ENCODE data around the gene GP1BA.

GP1BA gene

DNA sequence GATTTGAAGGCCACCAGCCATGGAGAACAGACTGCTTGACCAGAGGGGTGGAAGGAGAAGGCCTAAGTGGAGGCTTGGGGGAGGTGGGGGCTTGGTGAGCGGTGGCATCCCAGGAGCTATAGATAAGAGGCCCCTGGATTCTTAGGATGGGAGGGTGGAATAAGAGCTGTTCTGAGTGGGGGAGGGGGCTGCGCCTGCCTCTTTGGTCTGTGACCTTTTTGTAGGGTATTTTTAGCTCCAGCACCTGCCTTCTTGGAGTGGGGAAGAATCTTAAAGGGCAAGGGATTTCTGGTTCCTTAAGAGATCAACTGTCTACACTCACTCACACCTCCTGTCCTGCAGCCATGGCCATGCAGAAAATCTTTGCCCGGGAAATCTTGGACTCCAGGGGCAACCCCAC, 19.4 kb downstream of the GP1BA start:
- no peak for DNase-seq

DNA sequence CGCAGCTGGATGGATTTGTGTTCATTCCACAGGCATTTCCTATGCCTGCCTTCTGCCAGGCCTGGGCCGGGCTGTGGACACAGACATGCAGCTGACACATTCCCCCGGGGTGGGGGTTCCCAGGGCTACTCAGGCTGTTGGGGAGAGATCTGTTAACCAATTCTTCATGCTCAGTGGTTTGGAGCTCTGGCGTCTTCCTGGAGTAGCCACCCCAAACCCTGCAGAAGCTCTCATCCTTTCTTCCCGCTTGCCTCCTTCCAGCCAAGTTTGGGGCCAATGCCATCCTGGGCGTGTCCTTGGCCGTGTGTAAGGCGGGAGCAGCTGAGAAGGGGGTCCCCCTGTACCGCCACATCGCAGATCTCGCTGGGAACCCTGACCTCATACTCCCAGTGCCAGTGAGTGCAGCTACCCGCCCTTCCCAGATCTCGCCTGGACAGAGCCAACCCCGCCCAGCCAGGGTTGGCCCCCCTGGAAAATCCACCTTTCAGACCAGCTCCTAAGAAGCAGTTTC, 21.4 kb downstream of the GP1BA start:
- DNase-seq = no peak

DNA sequence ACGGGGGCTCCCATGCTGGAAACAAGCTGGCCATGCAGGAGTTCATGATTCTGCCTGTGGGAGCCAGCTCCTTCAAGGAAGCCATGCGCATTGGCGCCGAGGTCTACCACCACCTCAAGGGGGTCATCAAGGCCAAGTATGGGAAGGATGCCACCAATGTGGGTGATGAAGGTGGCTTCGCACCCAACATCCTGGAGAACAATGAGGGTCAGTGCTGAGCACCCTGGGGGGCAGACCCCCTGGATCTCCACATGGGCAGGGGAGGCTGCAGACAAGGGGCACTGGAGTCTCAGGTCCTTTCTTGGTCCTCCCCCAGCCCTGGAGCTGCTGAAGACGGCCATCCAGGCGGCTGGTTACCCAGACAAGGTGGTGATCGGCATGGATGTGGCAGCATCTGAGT, 23.0 kb downstream of the GP1BA start:
- no peak for DNase-seq

DNA sequence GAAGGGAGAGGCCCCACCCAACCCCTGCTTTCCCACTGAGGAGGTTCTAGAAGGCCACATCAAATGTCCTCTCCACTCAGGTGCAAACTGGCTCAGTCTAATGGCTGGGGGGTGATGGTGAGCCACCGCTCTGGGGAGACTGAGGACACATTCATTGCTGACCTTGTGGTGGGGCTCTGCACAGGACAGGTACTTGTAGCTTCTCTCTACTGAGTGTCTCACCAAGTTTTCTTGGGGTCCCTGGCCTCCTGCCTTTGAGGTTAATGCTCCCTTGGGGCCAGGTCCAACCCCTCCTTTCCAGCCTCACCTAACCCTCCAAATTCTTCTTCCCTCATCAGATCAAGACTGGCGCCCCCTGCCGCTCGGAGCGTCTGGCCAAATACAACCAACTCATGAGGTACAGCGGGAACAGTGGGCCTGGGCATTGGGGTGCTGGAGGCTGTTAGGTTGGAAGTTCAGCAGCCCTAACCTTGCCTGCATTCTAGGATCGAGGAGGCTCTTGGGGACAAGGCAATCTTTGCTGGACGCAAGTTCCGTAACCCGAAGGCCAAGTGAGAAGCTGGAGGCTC, 24.5 kb downstream of the GP1BA start:
- DNase-seq = no peak

DNA sequence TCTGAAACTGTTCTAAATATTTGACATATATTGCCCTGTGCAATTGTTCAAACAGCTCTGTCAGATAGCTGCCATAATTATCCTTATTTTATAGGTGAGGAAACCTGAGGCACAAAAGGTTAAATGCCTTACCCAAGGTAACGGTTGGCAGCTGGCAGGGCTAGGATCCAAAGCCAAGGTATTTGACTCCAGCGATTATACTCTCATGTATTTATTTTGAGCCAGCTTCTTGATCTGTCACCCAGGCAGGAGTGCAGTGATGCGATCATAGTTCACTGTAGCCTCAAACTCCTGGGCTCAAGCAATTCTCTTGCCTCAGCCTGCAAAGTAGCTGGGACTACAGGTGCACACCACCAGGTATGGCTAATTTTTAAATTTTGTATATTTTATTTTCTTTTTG, 26.0 kb downstream of the GP1BA start:
- DNase-seq = no peak

DNA sequence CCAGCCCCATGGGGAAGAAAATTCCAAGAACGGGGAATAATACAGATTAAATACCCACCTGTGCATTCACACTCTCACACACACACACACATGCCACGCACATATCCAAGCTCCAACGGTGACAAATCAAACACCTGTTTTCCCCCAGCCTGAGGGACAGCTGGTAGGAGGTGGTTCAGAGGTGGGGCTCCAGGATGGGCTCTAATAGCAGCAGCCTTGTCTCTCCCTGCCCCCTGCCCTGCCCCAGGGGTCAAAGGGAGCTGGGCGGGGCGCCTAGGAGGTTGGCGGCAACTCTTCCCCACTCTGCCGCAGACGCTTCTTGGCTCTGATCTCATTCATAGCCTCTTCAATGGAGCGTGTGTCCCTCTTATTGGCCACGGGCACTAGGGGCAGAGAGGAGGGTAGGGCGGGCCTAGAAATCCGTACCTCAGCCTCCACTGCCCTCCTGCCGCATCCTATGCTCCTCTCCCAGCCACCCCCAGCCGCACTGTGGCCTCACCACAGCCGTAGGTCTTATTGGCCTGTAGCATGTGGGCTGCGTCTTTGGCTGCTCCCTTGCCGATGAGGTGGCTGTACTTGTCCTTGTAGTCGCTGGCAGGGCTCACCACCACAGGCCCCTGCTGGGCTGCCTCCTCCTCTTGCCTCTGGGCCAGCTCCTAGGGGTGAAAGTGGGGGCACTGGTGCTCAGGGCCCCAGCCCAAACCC, 27.3 kb downstream of the GP1BA start:
- DNase-seq = no peak

DNA sequence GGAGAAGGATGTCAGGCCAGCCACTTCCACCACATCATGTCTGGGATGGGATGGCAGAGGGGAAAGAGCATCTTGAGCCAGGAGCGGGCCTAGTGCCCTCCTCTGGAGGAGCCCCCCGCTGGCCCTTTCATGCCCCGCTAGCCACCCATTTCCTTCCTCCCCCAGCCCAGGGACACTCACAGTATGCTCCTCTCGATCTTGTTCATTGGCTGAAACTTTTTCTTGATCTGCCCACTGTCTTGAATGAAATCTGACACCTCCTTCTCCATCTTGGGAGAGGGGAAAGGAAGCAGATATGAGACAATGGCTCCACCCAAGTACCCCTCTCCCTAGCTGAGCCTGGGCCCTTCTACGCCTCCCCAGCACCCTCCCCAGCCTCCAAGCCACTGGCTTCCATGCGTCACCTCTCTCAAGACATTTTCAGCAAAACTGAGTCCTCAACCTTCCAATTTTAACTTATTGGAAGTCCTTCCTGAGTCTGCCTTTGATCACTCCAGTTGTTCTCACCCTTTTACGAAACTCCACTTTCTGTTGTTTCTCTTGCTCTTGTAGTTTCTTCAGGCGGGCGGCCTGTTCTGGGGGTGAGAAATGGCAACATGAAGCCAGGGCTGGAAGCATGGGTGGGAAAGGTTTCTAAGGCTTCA, 28.3 kb downstream of the GP1BA start:
- no peak for DNase-seq

DNA sequence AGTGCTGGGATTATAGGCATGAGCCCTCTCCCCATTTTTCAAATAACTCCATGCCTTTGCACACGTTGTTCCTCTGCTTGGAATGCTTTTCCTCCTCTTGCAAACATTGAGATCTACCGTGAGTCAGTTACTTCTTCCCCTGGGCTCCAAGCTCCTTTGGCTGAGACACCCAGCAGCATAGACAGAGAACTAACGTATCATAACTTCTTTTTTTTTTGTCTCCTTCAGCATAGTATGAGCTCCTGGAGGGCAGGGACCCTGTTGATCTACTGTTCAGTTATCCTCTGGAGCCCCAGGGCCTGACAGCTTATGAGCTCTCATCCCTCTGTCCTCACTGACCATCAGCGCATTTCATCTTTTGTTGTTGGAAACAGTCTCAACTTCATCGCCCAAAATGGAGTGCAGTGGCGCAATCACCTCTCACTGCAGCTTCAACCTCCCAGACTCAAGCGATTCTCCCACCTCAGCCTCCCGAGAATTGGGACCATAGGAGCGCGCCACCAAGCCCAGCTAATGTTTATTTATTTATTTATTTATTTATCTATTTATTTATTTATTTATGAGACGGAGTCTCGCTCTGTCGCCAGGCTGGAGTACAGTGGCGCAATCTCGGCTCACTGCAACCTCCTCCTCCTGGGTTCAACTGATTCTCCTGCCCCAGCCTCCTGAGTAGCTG, 33.4 kb downstream of the GP1BA start:
- DNase-seq = no peak

DNA sequence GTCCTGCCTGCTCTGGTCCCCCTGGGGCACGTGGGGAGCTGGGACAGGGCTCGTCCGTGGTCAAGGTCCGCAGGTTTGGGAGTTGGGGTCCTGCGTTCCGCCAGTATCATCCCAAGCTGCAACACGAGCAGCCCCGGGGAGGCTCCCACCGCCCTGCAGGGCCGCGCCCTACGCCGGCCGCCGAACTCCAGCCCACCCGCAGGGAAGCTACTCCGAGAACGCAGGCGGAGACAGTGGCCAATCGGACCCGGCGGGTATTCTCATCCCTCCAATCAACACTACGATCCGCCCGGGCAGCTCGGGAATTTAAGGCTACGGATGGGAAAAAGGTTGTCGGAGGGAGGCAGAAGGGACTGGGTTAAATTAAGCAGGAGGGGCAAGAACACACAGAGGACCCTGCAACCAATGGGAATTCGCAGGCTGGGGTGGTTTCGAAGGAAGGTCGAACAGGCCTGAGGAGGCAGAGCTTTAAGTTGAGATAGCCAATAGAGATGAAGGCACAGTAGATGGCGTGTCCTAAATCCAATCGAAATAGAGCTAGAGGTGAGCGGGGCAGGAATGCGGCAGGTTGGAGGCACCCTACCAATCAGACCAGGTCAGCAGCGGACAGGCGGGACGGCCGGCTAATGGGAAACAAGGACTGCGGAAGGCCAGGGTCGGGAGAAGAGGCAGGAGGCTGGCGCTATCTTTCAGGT, 34.9 kb downstream of the GP1BA start:
- peak; percentile 97 to 99 for DNase-seq

DNA sequence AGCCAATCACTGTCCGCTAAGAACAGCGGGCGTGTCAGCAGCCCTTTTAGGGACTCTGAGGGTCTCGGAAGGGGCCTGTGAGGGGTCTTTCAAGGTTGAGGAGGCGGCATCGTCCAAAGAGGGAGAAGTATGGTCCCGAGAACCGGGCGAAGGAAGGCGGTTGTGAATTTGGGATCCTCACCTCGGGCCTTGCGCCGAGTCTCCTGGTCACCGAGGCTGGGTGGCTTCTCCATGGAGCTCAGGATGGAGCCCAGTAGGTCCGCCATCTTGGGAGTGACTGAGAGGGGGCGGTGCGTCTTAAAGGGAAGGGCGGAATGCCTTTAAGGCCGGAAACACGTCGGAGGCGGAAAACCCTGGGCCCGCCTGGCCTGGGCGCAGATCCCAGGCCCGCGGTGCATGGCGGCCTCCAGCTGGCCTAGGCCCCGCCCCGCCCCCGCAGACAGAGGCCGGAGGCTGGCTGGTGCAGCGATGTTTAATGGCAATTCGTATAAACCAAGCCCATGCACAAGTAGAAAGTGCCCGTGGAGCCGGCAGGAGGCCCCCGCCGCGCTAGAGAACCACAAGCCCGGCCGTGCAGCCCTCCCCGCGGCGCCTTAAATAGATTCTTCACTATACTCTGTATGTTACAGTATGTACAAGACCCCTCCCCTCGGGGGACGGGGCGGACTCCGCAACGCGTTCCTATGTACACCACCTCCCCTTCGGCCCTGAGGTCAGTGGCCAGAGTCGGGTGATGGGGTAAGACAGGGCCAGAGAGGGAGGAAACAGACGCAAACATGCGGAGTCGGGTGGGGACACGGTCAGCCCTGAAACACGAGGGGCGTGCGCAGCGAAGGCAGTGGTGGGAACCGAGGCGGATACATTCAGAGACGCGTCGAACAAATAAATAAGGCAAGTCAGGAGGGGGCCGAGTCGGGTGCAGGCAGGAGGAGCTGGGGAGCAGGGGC, 35.7 kb downstream of the GP1BA start, which contains the start of gene SPAG7:
Gene SPAG7 (minus strand): TSS at position 279 of the 947 bp plus-strand sequence. CDS start 13 bp downstream, at position 266.
- DNase-seq = peak; percentile 80 to 92

DNA sequence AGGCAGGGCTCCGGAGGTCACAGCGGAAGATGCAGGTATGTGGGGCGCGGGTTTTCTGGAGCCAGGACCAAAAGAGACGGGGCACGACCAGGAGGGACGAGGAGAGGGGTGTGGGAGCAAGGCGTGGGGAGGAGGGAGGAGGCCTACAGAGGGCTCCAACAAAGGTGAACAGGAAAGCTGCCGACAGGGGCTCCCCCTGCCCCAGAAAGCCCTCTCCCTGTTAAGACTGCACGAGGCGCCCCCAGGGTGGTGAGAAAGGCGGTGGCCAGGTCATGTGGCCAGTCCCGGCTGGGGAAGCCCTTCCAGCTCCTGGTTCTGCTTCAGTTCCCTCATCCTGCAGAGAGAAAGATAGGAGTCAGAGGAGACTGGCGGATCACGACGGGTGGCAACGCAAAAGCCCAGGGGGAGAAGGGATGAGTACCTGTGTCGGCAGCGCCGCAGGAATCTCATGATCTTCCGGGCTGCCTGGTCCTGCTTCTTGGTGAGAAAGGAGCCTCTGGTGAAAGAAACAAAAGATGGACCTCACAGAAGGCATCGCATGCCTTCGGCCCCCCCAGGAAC, 36.5 kb downstream of the GP1BA start:
- DNase-seq = peak in 1 of 2 experiments; percentile 54

DNA sequence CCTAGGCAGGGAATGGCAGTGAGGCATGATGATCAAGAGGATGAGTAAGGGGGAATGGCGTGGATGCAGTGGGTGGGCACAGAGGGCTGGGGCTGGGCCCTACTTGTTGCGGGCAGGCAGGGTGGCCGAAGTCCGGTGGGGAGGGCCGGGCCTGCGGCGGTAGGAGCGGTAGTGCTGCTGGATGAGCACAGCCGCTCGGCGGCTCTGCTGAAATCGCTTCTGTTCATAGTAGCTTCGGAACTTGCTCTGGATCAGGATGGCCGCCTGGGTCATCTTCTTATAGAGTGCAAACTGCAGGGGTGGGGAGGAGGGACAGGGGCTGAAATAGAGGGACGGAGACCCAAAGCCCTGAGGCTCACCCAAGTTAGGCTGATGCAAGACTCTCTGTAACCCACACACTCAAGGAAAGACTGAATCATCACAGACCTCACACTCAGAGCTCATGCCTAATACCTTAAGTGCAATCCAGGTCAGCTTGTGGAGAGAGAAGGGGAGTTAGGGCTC, 37.0 kb downstream of the GP1BA start:
- DNase-seq = no peak

DNA sequence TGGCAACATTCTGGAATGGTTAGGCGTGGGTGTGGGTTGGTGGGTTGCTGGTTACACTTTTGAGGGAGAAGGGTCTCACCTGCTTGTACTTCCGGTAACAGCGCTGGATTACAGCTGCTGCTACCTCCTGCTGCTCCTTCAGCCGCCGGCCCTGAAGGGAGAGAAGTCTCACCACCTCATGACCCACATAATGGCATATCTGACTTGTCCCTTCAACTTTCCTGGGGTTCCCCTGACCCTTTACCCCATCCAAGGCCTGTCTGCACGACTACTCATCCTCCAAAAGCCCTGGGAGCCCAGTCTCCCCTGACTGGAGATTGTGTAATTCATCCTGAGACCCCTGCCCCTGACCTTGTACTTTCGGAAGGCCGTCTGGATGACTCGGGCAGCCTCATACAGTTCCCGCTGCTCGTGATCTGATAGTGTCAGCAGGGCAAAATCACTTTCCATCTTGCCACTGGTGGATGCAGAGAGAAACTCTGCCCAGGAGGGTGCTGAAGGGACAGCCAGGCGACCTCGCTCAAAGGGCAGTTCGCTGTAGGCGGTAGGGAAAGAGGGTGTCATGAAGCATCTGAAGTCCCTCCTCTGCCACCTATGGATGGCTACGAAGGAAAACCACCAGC, 37.6 kb downstream of the GP1BA start:
- DNase-seq = no peak

DNA sequence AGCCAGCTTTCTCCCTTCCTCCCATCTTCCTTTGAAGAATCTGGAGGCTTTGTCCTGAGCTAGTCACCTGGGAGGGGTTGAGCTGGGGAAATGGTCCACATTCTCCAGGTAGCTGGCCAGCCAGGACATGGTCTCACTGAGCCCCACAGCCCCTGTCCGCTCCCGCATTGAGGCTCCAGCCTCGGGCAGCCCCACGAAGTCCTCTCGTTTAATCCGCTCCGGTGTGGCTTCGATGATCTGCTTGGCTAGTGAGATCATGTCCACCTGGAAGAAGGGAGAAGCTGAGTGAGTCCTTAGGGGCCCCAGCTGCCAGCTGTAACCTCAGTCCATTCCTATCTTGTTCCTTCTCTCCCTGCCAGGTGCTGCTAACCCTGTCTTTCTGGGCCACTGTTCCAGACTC, 38.2 kb downstream of the GP1BA start:
- no peak for DNase-seq

DNA sequence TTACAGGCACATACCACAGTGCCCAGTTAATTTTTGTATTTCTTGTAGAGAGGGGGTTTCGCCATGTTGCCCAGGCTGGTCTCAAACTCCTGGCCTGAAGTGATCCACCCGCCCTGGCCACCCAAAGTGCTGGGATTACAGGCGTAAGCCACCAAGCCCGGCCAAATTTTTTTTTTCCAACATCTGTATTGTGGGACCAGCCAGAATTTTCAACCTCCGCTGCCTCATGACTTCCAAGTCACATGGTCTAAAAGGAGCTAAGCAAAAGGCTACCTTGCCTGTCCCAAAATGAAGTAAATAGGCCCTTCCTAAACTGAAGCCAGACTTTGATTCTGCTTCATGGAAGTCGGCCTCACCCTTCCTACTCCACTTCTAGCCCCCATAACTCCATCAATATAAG, 39.7 kb downstream of the GP1BA start:
- DNase-seq = no peak

DNA sequence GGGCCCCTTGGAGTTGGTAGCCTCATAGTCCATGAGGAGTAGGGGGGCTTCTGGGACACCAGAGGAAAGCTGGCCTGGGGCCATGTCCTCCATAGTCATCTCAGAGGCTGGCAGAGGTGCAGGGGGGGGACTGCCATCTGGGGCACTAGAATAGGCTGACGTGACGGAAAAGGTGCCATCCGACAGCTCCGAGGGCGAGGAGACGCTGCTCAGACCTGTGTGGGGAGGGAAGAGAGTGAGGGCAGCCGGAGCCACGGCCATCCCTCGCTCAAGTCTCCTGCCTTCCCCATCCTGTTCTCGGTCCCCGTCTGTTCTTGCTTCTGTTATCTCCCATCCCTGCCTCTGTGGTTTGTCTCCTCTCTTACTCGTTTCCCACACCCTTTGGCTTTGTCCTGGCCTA, 40.2 kb downstream of the GP1BA start:
- DNase-seq = no peak

DNA sequence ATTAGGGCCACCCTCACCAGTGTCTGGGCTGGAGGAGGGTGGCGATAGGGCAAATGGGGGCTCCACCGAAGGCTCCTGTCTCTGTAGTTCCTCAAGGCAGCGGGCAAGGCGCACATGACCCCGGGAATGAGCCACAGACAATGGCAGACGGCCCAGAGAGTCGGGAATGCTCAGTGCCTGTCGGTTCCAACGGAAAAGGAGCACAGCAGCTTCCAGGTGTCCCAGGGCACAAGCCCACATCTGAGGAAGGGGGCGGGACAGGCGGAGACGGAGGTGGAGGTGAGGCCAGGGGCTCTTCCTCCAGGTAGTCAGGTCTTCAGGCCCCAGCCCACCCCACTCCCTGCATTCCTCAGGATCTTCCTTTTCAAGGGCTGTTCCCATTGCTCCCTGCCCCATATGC, 40.7 kb downstream of the GP1BA start:
- no peak for DNase-seq

DNA sequence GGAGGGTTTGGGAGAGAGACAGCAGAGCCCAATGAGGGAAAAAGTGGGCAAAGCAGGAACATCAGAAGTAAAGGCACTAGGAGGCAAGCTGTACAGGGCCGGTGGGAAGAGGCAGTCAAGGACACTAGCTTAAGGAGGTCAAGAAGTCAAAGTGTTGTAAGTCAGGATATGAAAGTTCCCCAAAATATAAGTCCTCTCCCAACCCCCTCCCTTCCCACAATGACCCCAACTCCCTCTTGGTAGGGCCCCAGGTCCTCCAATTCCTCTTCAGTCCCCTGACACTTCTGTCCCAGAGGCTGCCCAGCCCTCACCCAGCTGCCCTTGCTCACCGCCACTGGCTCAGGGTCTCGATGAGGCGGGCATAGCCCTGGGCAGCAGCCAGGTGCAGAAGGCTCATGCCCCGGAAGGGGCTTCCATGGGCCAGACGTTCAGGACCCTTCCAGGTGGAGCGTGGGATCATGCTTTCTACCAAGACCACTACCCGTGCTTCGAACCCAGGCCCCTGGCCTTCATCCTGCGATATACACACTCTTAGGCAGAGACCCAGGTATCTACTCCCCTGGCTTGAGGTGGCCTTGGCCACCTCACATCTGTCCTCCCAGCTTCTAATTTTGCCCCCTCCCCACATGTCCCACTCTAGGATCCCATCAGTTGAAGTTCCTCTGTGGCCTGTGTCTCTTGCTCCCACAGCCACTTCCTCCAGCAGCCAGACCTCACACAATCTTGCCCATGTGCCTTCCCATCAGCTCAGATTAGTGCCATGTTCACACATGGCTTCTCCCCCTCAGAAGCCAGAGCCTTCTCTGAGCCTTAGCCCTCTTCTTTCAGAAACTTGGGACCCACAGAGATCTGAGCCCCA, 41.4 kb downstream of the GP1BA start:
- DNase-seq = no peak

DNA sequence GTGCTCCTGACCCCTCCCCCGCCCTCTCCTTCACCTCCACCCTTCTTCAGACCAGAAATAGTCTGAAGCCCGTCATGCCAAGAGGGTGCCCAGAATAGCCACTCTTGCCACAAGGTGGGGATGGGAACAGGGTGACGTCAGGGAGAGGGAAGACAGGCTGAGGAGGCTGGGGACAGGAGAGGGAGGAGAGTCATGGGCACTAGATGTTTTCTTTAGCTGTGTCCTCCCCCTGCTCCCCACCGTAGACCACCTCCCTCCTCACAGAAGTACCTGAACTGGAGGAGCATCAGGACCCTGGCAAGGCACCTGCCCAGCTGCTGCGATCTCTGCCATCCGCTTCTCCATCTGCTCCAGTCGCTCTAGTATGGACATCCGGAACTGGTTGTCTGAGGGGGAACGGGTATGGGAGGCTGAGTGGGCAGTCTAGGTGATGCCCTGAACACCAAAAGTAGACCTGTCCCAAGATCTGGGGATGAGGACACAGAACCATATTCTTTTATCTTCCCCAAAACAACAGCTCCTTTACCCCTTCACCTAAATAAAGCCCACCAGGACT, 42.1 kb downstream of the GP1BA start:
- no peak for DNase-seq
